Hepatocyte (in vitro differentiated cells): ENCODE data around the gene PCLAF. TPM values are rescaled to one million over a fixed set of nuclear protein-coding genes. Genes with fewer than 3 reads are reported as not detected.

ENCODE experiments used
- DNase-seq: peaks from one replicate; pipeline ENCODE4 v3.0.0-alpha.2; 2016; ENCODE audit warnings: low spot score
- H2AFZ ChIP-seq: fragments of 200-600 bp; sonication (generic); 2 replicates; pipeline ENCODE4 v1.6.0; 2016; ENCODE audit warnings: antibody characterized with exemption, mild to moderate bottlenecking
- H3K27ac ChIP-seq: fragments of 200-600 bp; sonication (generic); 2 replicates; pipeline ENCODE4 v1.5.1; 2016; ENCODE audit warnings: mild to moderate bottlenecking
- H3K27me3 ChIP-seq: fragments of 200-600 bp; sonication (generic); 2 replicates; pipeline ENCODE4 v1.6.1; 2016
- H3K36me3 ChIP-seq: fragments of 200-600 bp; sonication (generic); replicated peaks from 2 replicates; pipeline ENCODE4 v1.5.1; 2016; ENCODE audit warnings: low read depth; ENCODE audit not compliant: insufficient read depth
- H3K4me1 ChIP-seq: fragments of 200-600 bp; sonication (generic); 2 replicates; pipeline ENCODE4 v1.5.1; 2016; ENCODE audit warnings: mild to moderate bottlenecking, moderate library complexity; ENCODE audit not compliant: insufficient read depth
- H3K4me2 ChIP-seq: fragments of 200-600 bp; sonication (generic); 2 replicates; pipeline ENCODE4 v1.6.0; 2016
- H3K4me3 ChIP-seq: fragments of 200-600 bp; sonication (generic); 2 replicates; pipeline ENCODE4 v1.5.1; 2016; ENCODE audit warnings: mild to moderate bottlenecking
- H3K79me2 ChIP-seq: fragments of 200-600 bp; sonication (generic); 2 replicates; pipeline ENCODE4 v1.6.0; 2017; ENCODE audit warnings: mild to moderate bottlenecking
- H3K9me2 ChIP-seq: fragments of 200-600 bp; sonication (generic); replicated peaks from 2 replicates; pipeline ENCODE4 v1.6.0; 2017; ENCODE audit warnings: mild to moderate bottlenecking; ENCODE audit not compliant: insufficient read depth
- H3K9me3 ChIP-seq: fragments of 200-600 bp; sonication (generic); 2 replicates; pipeline ENCODE4 v1.5.1; 2016; ENCODE audit warnings: low read depth, mild to moderate bottlenecking
- H4K20me1 ChIP-seq: fragments of 200-600 bp; sonication (generic); 2 replicates; pipeline ENCODE4 v1.6.0; 2016; ENCODE audit warnings: mild to moderate bottlenecking; ENCODE audit not compliant: insufficient read depth, poor library complexity, severe bottlenecking
- EZH2 ChIP-seq: fragments of 200-600 bp; sonication (generic); IDR thresholded peaks from 2 replicates; pipeline ENCODE4 v1.6.1; 2016; ENCODE audit warnings: antibody characterized with exemption, mild to moderate bottlenecking, borderline replicate concordance
- EZH2phosphoT487 ChIP-seq: fragments of 200-600 bp; sonication (generic); IDR thresholded peaks from one replicate; pipeline ENCODE4 v1.6.1; 2018; ENCODE audit warnings: antibody characterized with exemption, mild to moderate bottlenecking, low read depth, moderate library complexity; ENCODE audit not compliant: unreplicated experiment, severe bottlenecking
- WGBS: methylation state at CpG from one replicate; pipeline ENCODE4 v1.1.6; 2016; ENCODE audit warnings: low lambda C conversion rate; ENCODE audit errors: missing lambda C conversion rate; 5-methylcytosine and 5-hydroxymethylcytosine counted together
- polyA plus RNA-seq: library from polyadenylated mRNA; unstranded; fragments of >200 nt; fragmentation: Nextera tagmentation; extraction: Ambion mirVana; gene quantifications from 2 replicates; pipeline ENCODE4 v1.2.1, GENCODE V29; 2016
- total RNA-seq: library from RNA; depleted of rRNA; stranded (reverse); fragments of >200 nt; gene quantifications from 2 replicates; pipeline ENCODE4 v1.2.3, GENCODE V29; 2014
- TF ChIP-seq, protein P1 (sequence below): fragments of 200-600 bp; sonication (generic); IDR thresholded peaks from 2 replicates; pipeline ENCODE4 v1.5.1; 2016; ENCODE audit warnings: antibody characterized with exemption, mild to moderate bottlenecking; ENCODE audit not compliant: poor library complexity

Gene PCLAF
- total and polyA plus RNA-seq, 2 experiments from 2014 or later = 21.2 to 25.3 TPM

DNA sequence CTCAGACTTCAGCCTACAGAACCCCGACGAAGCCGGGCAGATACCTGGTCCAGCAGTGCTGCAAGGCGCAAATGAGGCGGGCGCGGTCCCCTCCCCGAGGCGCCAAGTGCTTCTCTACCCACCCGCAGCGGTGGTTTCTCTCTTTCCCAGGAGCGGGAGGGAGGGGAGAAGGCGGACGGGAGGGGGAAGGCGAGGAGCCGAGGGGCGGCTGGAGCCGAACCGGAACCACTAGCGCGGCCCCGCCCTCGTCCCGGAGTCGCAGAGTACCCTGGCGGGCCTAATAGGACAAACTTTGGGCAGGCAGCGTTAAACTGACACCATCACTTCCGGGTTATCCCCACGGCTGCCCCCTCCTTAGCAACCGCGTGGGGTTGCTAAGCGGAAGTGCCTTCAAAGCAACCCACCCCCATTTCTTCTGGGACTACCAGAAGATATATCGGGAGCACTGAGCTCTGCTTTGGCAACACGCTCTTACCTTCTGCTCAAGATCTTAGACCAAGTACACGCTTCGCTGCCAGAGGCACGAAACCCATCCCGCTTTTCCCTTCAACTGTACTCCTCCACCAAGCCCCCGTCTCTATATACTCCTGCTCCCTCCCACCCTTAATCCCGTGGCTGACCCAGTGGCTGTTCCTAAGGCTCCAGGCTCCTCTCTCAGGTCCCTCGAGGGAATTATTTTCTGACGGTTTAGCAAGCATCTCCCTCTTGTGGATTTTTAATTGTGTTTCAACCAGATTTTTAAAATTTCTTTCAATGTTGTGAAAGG is 25.1 kb downstream of the PCLAF start, which contains the start of gene CSNK1G1:
CSNK1G1 (minus strand) TSS at position 230 of the 766 bp plus-strand sequence. CDS start 55,674 bp downstream, outside the sequence.
- peaks cover 3% of the 10 kb centered on the region for H4K20me1 ChIP-seq
- no peaks in the 10 kb centered on the region for H3K9me3 ChIP-seq
- H3K27ac ChIP-seq = peak within 1 kb of the TSS; percentile 93
- peak within 1 kb of the TSS; percentile 73 for H2AFZ ChIP-seq
- DNase-seq = peak; percentile 98
- 2% methylated on average over 27 of the region's 42 CpGs for WGBS
- H3K4me2 ChIP-seq = peak within 1 kb of the TSS; percentile 97
- peaks cover 5% of the 10 kb centered on the region for H3K4me1 ChIP-seq
- no peaks in the 10 kb centered on the region for H3K36me3 ChIP-seq
- no peak for TF ChIP-seq EZH2
- no peak for TF ChIP-seq EZH2phosphoT487
- TF ChIP-seq, protein P1, sequence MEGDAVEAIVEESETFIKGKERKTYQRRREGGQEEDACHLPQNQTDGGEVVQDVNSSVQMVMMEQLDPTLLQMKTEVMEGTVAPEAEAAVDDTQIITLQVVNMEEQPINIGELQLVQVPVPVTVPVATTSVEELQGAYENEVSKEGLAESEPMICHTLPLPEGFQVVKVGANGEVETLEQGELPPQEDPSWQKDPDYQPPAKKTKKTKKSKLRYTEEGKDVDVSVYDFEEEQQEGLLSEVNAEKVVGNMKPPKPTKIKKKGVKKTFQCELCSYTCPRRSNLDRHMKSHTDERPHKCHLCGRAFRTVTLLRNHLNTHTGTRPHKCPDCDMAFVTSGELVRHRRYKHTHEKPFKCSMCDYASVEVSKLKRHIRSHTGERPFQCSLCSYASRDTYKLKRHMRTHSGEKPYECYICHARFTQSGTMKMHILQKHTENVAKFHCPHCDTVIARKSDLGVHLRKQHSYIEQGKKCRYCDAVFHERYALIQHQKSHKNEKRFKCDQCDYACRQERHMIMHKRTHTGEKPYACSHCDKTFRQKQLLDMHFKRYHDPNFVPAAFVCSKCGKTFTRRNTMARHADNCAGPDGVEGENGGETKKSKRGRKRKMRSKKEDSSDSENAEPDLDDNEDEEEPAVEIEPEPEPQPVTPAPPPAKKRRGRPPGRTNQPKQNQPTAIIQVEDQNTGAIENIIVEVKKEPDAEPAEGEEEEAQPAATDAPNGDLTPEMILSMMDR = peak; percentile 60
- H3K9me2 ChIP-seq = no peaks in the 10 kb centered on the region
- H3K4me3 ChIP-seq = peak within 1 kb of the TSS; percentile 99
- H3K27me3 ChIP-seq = no peaks in the 10 kb centered on the region
- H3K79me2 ChIP-seq = peaks cover 44% of the 10 kb centered on the region

GRCh38 chr15:64355348-64355943 is 25.8 kb downstream of the PCLAF start:
- Histone ChIP-seq H3K27ac (peak overlapping the region; percentile 93), H3K27me3 (no peaks in the 10 kb centered on the region), H4K20me1 (peaks cover 3% of the 10 kb centered on the region), H3K4me1 (peaks cover 5% of the 10 kb centered on the region), H3K4me3 (peak overlapping the region; percentile 99), H3K79me2 (peaks cover 51% of the 10 kb centered on the region), H2AFZ (peak overlapping the region; percentile 73), H3K4me2 (peak overlapping the region; percentile 97), H3K36me3 (no peaks in the 10 kb centered on the region), H3K9me2 (no peaks in the 10 kb centered on the region), H3K9me3 (no peaks in the 10 kb centered on the region)
- DNase-seq = peak; percentile 52
- WGBS = 1% methylated on average over 21 of the region's 30 CpGs
- TF ChIP-seq EZH2phosphoT487 (no peak), EZH2 (no peak)
- TF ChIP-seq, protein P1 = no peak

DNA sequence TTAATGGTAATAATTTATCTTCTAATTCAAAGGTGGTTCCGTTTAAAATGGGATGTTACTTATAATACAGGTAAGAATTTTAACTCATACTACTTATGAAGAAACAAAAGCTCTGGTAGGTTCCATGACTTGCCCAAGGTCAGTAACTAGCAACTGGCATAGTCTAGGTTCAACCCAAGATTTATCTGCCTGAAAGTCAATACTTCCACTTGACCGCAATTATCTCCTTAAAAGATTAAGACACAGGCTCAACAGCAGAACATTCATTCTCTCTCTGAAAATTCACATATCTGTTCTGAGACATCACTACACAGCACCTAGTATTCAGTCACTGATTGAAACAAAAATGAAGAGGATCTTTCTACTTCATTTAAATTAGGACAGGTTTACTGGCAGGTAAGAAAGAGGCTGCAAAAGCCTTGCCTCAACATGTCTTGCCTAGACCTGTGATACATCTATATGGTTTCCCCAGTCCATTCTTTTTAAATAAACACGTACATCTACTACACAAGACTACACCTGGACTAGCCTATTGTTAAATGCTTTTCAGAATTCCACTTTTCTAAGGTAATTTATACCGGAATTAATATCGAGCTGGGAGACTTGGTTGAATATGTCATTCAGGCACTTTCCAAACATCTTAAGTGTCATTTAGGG is 26.4 kb downstream of the PCLAF start:
- no peak for DNase-seq

More for the DNA sequence above, 26.4 kb downstream of the PCLAF start:
- peaks cover 5% of the 10 kb centered on the region for H3K4me1 ChIP-seq
- H3K4me2 ChIP-seq = peak overlapping the region; percentile 97
- peaks cover 57% of the 10 kb centered on the region for H3K79me2 ChIP-seq
- peaks cover 3% of the 10 kb centered on the region for H4K20me1 ChIP-seq
- H3K9me2 ChIP-seq = no peaks in the 10 kb centered on the region
- 30% methylated on average over 5 of the region's 5 CpGs for WGBS
- H3K9me3 ChIP-seq = no peaks in the 10 kb centered on the region
- TF ChIP-seq EZH2 (no peak), EZH2phosphoT487 (no peak)
- TF ChIP-seq, protein P1 = no peak
- H3K4me3 ChIP-seq = peak overlapping the region; percentile 99
- peak overlapping the region; percentile 73 for H2AFZ ChIP-seq
- no peaks in the 10 kb centered on the region for H3K36me3 ChIP-seq
- H3K27ac ChIP-seq = peak overlapping the region; percentile 93
- H3K27me3 ChIP-seq = no peaks in the 10 kb centered on the region
